ENCODE results near the gene MARVELD3. TPM values are rescaled to one million over a fixed set of nuclear protein-coding genes. Genes with fewer than 3 reads are reported as not detected.

MARVELD3 gene
- total RNA-seq, 4 donors from 2014 or later = 0.32 TPM; not detected in 3

GRCh38 chr16:71659471-71659870 lies 33.5 kb downstream of the MARVELD3 start:
- no peak for TF ChIP-seq CTCF (IDR thresholded peaks at IDR 0.05 in 4 of 5, conservative IDR thresholded peaks at IDR 0.05 in 1 of 5)
- TF ChIP-seq POLR2A (IDR thresholded peaks at IDR 0.05) = no peak
- Histone ChIP-seq H3K9me3 (no peaks in the 10 kb centered on the region), H3K4me1 (no peaks in the 10 kb centered on the region), H3K36me3 (peaks cover 0 to 60% of the 10 kb centered on the region in 2 donors), H3K4me3 (no peak overlapping the region), H3K27ac (no peak overlapping the region), H3K27me3 (no peaks in the 10 kb centered on the region)
- in situ Hi-C loops (cut with MboI; ENCODE audit: low sequenced_read_pairs in 4 of 4) = no loop called here
- intact Hi-C loops (cut with DNase I; ENCODE audit: low total_unique reads) = no loop called here
- ATAC-seq (no peak), DNase-seq (no peak)

GRCh38 chr16:71666264-71666663 lies 40.3 kb downstream of the MARVELD3 start:
- no peak for TF ChIP-seq CTCF (IDR thresholded peaks at IDR 0.05 in 4 of 5, conservative IDR thresholded peaks at IDR 0.05 in 1 of 5)
- no peak for TF ChIP-seq POLR2A (IDR thresholded peaks at IDR 0.05)
- Histone ChIP-seq H3K27me3 (no peaks in the 10 kb centered on the region), H3K4me3 (no peak overlapping the region), H3K4me1 (no peaks in the 10 kb centered on the region), H3K36me3 (peaks cover 0 to 63% of the 10 kb centered on the region in 2 donors), H3K9me3 (no peaks in the 10 kb centered on the region), H3K27ac (no peak overlapping the region)
- intact Hi-C loops (cut with DNase I; ENCODE audit: low total_unique reads) = no loop called here
- DNase-seq = no peak
- in situ Hi-C loops (cut with MboI; ENCODE audit: low sequenced_read_pairs in 4 of 4) = no loop called here
- ATAC-seq = no peak

GRCh38 chr16:71666928-71667707 lies 41.1 kb downstream of the MARVELD3 start:
- intact Hi-C loops (cut with DNase I; ENCODE audit: low total_unique reads) (no loop called here), in situ Hi-C loops (cut with MboI; ENCODE audit: low sequenced_read_pairs in 4 of 4) (no loop called here)
- no peak overlapping the region for H3K27ac ChIP-seq
- DNase-seq = no peak
- H3K4me1 ChIP-seq = no peaks in the 10 kb centered on the region
- peaks cover 0 to 66% of the 10 kb centered on the region in 2 donors for H3K36me3 ChIP-seq
- no peaks in the 10 kb centered on the region for H3K9me3 ChIP-seq
- no peaks in the 10 kb centered on the region for H3K27me3 ChIP-seq
- no peak for ATAC-seq
- TF ChIP-seq CTCF (IDR thresholded peaks at IDR 0.05 in 4 of 5, conservative IDR thresholded peaks at IDR 0.05 in 1 of 5) (no peak), POLR2A (IDR thresholded peaks at IDR 0.05) (no peak)
- no peak overlapping the region for H3K4me3 ChIP-seq

GRCh38 chr16:71669926-71670536 lies 44.0 kb downstream of the MARVELD3 start:
- intact Hi-C loops (cut with DNase I; ENCODE audit: low total_unique reads) = no loop called here
- Histone ChIP-seq H3K27ac (no peak overlapping the region), H3K9me3 (no peaks in the 10 kb centered on the region), H3K27me3 (no peaks in the 10 kb centered on the region), H3K4me3 (no peak overlapping the region), H3K4me1 (no peaks in the 10 kb centered on the region), H3K36me3 (peaks cover 0 to 52% of the 10 kb centered on the region in 2 donors)
- no peak for DNase-seq
- no peak for ATAC-seq
- TF ChIP-seq CTCF (IDR thresholded peaks at IDR 0.05 in 4 of 5, conservative IDR thresholded peaks at IDR 0.05 in 1 of 5) (no peak), POLR2A (IDR thresholded peaks at IDR 0.05) (no peak)
- in situ Hi-C loops (cut with MboI; ENCODE audit: low sequenced_read_pairs in 4 of 4) = no loop called here

Measured in gastrocnemius medialis (tissue), 4 donors.